Mammary epithelial cell (primary cell): ENCODE measurements around the gene TMEM161B.

Experiments
- EZH2 ChIP-seq: IDR thresholded peaks from 2 replicates; pipeline ENCODE4 v1.6.1; 2012; ENCODE audit warnings: low read length, inconsistent platforms, borderline replicate concordance
- TF ChIP-seq, protein P1 (sequence below), 2 donors: IDR thresholded peaks in 1 of 2; conservative IDR thresholded peaks in 1 of 2; 2 replicates each; pipeline ENCODE4 v1.5.1; 2011 to 2012; ENCODE audit warnings: inconsistent platforms in 2 of 2, low read length in 2 of 2, mild to moderate bottlenecking in 2 of 2, control low read depth in 1 of 2, low read depth in 1 of 2; ENCODE audit not compliant: insufficient read depth in 1 of 2; ENCODE audit errors: extremely low read depth in 1 of 2

DNA sequence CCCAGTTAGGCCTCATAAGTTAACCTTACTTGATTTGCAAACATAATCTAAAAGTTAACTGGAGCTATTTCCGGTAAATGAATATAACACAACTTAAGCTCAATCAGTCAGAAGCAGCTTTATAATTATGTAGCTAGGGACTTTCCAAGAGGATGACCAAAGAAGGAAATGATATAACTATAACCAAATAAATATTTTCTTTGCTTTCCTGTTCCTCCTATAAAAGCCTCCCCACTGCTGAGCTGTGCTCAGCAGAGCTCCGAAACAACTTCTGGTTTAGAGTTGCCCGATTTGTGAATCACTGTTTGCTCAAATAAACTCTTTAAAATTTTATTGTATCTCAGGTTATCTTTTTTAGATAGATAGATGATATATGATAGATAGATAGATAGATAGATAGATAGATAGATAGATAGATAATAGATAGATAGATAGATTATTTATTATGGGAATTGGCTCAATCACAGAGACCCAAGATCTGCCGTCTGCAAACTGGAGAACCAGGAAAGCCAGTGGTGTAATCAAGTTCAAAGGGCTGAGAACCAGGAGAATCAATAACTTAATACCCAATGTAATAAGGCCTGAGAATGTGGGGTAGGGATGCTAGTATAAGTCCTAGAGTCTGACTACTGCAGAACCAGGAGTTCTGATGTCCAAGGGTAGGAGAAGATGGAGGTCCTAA, 19.3 kb upstream of the TMEM161B start:
- no peak for TF ChIP-seq EZH2
- TF ChIP-seq, protein P1, sequence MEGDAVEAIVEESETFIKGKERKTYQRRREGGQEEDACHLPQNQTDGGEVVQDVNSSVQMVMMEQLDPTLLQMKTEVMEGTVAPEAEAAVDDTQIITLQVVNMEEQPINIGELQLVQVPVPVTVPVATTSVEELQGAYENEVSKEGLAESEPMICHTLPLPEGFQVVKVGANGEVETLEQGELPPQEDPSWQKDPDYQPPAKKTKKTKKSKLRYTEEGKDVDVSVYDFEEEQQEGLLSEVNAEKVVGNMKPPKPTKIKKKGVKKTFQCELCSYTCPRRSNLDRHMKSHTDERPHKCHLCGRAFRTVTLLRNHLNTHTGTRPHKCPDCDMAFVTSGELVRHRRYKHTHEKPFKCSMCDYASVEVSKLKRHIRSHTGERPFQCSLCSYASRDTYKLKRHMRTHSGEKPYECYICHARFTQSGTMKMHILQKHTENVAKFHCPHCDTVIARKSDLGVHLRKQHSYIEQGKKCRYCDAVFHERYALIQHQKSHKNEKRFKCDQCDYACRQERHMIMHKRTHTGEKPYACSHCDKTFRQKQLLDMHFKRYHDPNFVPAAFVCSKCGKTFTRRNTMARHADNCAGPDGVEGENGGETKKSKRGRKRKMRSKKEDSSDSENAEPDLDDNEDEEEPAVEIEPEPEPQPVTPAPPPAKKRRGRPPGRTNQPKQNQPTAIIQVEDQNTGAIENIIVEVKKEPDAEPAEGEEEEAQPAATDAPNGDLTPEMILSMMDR (conservative IDR thresholded peaks at IDR 0.05 in 1 of 2, IDR thresholded peaks at IDR 0.05 in 1 of 2; ENCODE audit: extremely low read depth in 1 of 2, insufficient read depth in 1 of 2, low read depth in 1 of 2, low read length in 2 of 2): no peak
